HCT116 (cell line): ENCODE measurements around the gene ADAM10. TPM values are rescaled to one million over a fixed set of nuclear protein-coding genes. Genes with fewer than 3 reads are reported as not detected.

ENCODE experiments used
- ATAC-seq: fragments of 200-7000 bp; cut with Tn5 transposase; 2 replicates; pipeline ENCODE4 v1.9.1; 2020; ENCODE audit warnings: mild to moderate bottlenecking, moderate library complexity
- BruUV-seq: library from RNA; stranded (reverse); fragments of 400-500 nt; replicated peaks from 2 replicates; lab custom pipeline; 2021; lab: Mats Ljungman, UMichigan
- CTCF ChIA-PET: fragments of 300-600 bp; sonication (Branson Sonifier 250); formaldehyde crosslinking; loops from one replicate; lab custom pipeline; 2021; ENCODE audit warnings: antibody characterized with exemption; lab: Charles Lee
- POLR2A ChIA-PET: fragments of 300-600, 350-600 bp; sonication (Branson Sonifier 250); formaldehyde crosslinking; loops from one replicate; lab custom pipeline; 2021; ENCODE audit warnings: antibody characterized with exemption; lab: Charles Lee
- RAD21 ChIA-PET, 2 experiments: fragments of 300-600 bp; sonication (Branson Sonifier 250); formaldehyde crosslinking; loops; one replicate each; lab custom pipeline; 2023; ENCODE audit warnings: low total read pairs in 2 of 2; ENCODE audit not compliant: uncharacterized antibody in 2 of 2, unreplicated experiment in 2 of 2, low non-redundant PET in 1 of 2; lab: Charles Lee
- DNase-seq: peaks from one replicate; pipeline ENCODE4 v3.0.0-alpha.2; 2010; ENCODE audit warnings: low read depth, low spot score
- H2AFZ ChIP-seq: fragments of 200-600 bp; shearing (Covaris generic), sonication (generic); 2 replicates; pipeline ENCODE4 v1.6.1; 2017; ENCODE audit warnings: low read depth, mixed run types, mixed read lengths, antibody characterized with exemption, low read length; ENCODE audit not compliant: poor library complexity, severe bottlenecking
- H3K27ac ChIP-seq: 2 replicates; pipeline ENCODE4 v1.5.1; 2012; ENCODE audit warnings: low read depth, low read length
- H3K27me3 ChIP-seq: fragments of 200-600 bp; sonication (generic); 2 replicates; pipeline ENCODE4 v1.6.1; 2016; ENCODE audit warnings: mixed run types, low read length, mixed read lengths; ENCODE audit not compliant: insufficient read depth
- H3K36me3 ChIP-seq, 2 experiments: fragments of 200-500 bp in 1 of 2; fragments of 200-600 bp in 1 of 2; sonication (Bioruptor generic) in 1 of 2; sonication (generic) in 1 of 2; 2 replicates each; pipeline versions ENCODE4 v1.5.1 to v1.6.1; 2014 to 2016; ENCODE audit warnings: low read length in 2 of 2, inconsistent platforms in 1 of 2, mixed read lengths in 1 of 2, mixed run types in 1 of 2; ENCODE audit not compliant: insufficient read depth in 2 of 2, control insufficient read depth in 1 of 2
- H3K4me1 ChIP-seq, 2 experiments: fragments of 200-600 bp in 1 of 2; sonication (generic) in 1 of 2; 2 replicates each; pipeline versions ENCODE4 v1.5.1 to v1.6.1; 2012 to 2017; ENCODE audit warnings: low read length in 2 of 2, inconsistent platforms in 1 of 2, mild to moderate bottlenecking in 1 of 2, mixed read lengths in 1 of 2, mixed run types in 1 of 2, moderate library complexity in 1 of 2; ENCODE audit not compliant: insufficient read depth in 2 of 2, control insufficient read depth in 1 of 2
- H3K4me2 ChIP-seq: fragments of 200-600 bp; sonication (generic); 2 replicates; pipeline ENCODE4 v1.6.1; 2017; ENCODE audit warnings: mixed run types, low read length, mixed read lengths
- H3K4me3 ChIP-seq, 2 experiments: fragments of 200-600 bp in 1 of 2; sonication (generic) in 1 of 2; replicated peaks in 1 of 2; 2 replicates each; pipeline ENCODE4 v1.5.1; 2011 to 2016; ENCODE audit warnings: low read length in 2 of 2, control low read depth in 1 of 2, low read depth in 1 of 2, mild to moderate bottlenecking in 1 of 2, mixed read lengths in 1 of 2, mixed run types in 1 of 2
- H3K79me2 ChIP-seq: fragments of 200-600 bp; sonication (generic); 2 replicates; pipeline ENCODE4 v1.6.1; 2017; ENCODE audit warnings: mild to moderate bottlenecking, mixed run types, low read length, moderate library complexity, mixed read lengths; ENCODE audit not compliant: insufficient read depth
- H3K9ac ChIP-seq: fragments of 200-600 bp; sonication (generic); 2 replicates; pipeline ENCODE4 v1.6.1; 2016; ENCODE audit warnings: low read length, mixed read lengths
- H3K9me2 ChIP-seq: fragments of 200-600 bp; sonication (generic), shearing (Covaris generic); 2 replicates; pipeline ENCODE4 v1.6.1; 2017; ENCODE audit warnings: mixed run types, mild to moderate bottlenecking, moderate library complexity; ENCODE audit not compliant: insufficient read depth
- H3K9me3 ChIP-seq, 2 experiments: fragments of 200-500 bp in 1 of 2; fragments of 200-600 bp in 1 of 2; sonication (Bioruptor generic) in 1 of 2; sonication (generic) in 1 of 2; 2 replicates each; pipeline ENCODE4 v1.6.1; 2014 to 2017; ENCODE audit warnings: low read length in 2 of 2, mixed read lengths in 2 of 2, inconsistent platforms in 1 of 2, low read depth in 1 of 2, mild to moderate bottlenecking in 1 of 2, mixed run types in 1 of 2, moderate library complexity in 1 of 2; ENCODE audit not compliant: control insufficient read depth in 1 of 2, insufficient read depth in 1 of 2
- H4K20me1 ChIP-seq: fragments of 200-600 bp; sonication (generic), shearing (Covaris generic); 2 replicates; pipeline ENCODE4 v1.6.1; 2017; ENCODE audit warnings: mixed run types, mild to moderate bottlenecking, moderate library complexity; ENCODE audit not compliant: insufficient read depth
- ATF3 ChIP-seq: IDR thresholded peaks from 2 replicates; pipeline ENCODE4 v1.6.1; 2012
- EGR1 ChIP-seq: IDR thresholded peaks from 2 replicates; pipeline ENCODE4 v1.6.1; 2012; ENCODE audit warnings: low read depth
- EZH2 ChIP-seq: fragments of 200-600 bp; sonication (generic); IDR thresholded peaks from 2 replicates; pipeline ENCODE4 v1.6.1; 2017; ENCODE audit warnings: antibody characterized with exemption, mixed run types
- FOSL1 ChIP-seq: IDR thresholded peaks from 2 replicates; pipeline ENCODE4 v1.6.1; 2012; ENCODE audit warnings: low read depth
- RAD21 ChIP-seq: IDR thresholded peaks from 2 replicates; pipeline ENCODE4 v1.6.1; 2012; ENCODE audit warnings: low read depth, mild to moderate bottlenecking
- REST ChIP-seq: IDR thresholded peaks from 2 replicates; pipeline ENCODE4 v1.6.1; 2012; ENCODE audit warnings: low read depth
- ZBTB33 ChIP-seq: IDR thresholded peaks from 2 replicates; pipeline ENCODE4 v1.6.1; 2011; ENCODE audit warnings: mild to moderate bottlenecking, low read length, moderate library complexity; ENCODE audit not compliant: insufficient replicate concordance; ENCODE audit errors: extremely low read depth
- ZFX ChIP-seq: fragments of 450-650 bp; IDR thresholded peaks from 2 replicates; pipeline ENCODE4 v1.6.1; 2017
- intact Hi-C: fragments of 100-400 bp; cut with micrococcal nuclease; formaldehyde crosslinking; loops from 2 replicates; pipeline ENCODE4 v1.10.0; 2022
- total RNA-seq: library from RNA; stranded (reverse); gene quantifications from one replicate; pipeline ENCODE4 v1.2.1, GENCODE V29; 2021; ENCODE audit not compliant: unreplicated experiment

Gene ADAM10
- total RNA-seq, 1 experiment from 2014 or later: 158 TPM

GRCh38 chr15:58611731-58612676 is 137.5 kb downstream of the ADAM10 start:
- BruUV-seq: no TSS peak
- no peaks in the 10 kb centered on the region for H3K9me2 ChIP-seq
- no peaks in the 10 kb centered on the region for H4K20me1 ChIP-seq
- ChIA-PET CTCF (no interaction called here), POLR2A (interaction anchor here (0.6 kb wide), 1 partner anchor 26 kb away, joined by 5 read pairs; no protein-coding TSS in a partner anchor), RAD21 (no interaction called here)
- H3K9ac ChIP-seq: no peak overlapping the region
- H3K36me3 ChIP-seq: no peaks in the 10 kb centered on the region
- H3K4me1 ChIP-seq: no peaks in the 10 kb centered on the region
- no peak for TF ChIP-seq FOSL1
- TF ChIP-seq ZBTB33: no peak
- TF ChIP-seq ZFX: no peak
- no peak for TF ChIP-seq EGR1
- no peak for TF ChIP-seq REST
- no peak for TF ChIP-seq ATF3
- TF ChIP-seq RAD21: no peak
- no peak for TF ChIP-seq EZH2
- peaks cover 9% of the 10 kb centered on the region for H3K79me2 ChIP-seq
- no peaks in the 10 kb centered on the region for H3K27me3 ChIP-seq
- no peak overlapping the region for H2AFZ ChIP-seq
- intact Hi-C loops: no loop called here
- peaks cover 0 to 12% of the 10 kb centered on the region in 2 experiments; a peak in 2 of 4 replicates for H3K9me3 ChIP-seq
- DNase-seq: no peak
- H3K4me2 ChIP-seq: no peak overlapping the region
- no peak overlapping the region for H3K4me3 ChIP-seq
- H3K27ac ChIP-seq: no peak overlapping the region
- no peak for ATAC-seq
